ENCODE measurements around the gene MTSS2.
"Not testable (repeated sequence)": the region's sequence is repeated elsewhere in the genome, so short reads cannot be mapped to it uniquely, and the experiment has no call there.

MTSS2 gene

DNA sequence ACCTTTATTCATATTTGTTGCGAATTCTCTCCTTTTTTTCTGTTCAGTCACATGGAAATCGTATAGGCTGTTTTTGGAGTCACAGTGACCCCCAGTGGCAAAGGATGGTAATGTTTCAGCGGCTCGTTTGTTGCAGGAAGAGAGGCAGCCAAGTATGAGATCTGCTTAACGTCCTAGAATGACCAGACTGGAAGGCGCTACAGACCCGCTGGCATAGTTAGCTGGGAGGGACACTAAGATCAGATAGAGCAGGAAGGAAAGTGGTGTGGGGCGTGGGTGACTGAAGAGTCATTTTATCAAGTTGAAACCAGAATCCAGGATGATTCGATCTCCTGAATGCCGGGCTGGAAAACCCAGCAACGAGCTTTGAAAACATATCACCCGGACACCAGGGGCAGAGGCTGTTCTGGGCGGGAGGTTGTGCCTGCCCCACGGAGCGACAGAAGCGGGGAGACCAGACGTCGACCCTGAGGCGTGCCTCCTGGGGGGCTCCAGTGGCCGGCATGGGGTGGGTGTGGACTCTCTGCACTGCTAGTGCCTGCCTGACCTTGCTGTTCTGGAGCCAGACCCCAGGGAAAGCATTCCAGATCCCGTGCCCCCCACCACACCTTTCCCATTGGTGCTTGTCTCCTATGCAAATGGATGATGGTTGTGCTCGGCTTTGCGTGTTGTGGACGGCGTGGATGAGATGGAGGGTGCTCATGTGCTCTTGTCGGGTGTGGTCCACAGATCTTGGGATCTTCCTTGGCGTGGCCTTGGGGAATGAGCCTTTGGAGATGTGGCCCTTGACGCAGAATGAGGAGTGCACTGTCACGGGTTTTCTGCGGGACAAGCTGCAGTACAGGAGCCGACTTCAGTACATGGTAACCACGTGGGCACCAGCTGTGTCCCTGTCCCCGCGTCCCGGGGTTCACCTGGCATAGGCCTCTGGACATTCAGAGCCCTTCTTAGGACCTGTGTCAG, 31.8 kb downstream of the MTSS2 start:
- peak; percentile 57 to 60 for DNase-seq (ENCODE audit: low read depth in 2 of 2)

DNA sequence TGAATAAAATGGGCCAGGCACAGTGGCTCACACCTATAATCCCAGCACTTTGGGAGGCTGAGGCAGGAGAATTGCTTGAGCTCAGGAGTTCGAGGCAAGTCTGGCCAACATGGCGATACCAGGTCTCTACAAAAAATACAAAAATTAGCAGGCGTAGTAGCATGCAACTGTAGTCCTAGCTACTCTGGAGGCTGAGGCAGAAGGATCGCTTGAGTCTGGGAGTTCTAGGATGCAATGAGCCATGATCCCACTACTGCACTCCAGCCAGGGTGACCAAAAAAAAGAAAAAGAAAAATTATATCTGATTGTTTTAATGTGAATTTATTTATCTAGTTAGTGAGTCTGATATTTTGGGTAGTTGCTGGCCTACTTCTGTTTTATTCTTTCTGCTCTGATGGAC, 32.4 kb downstream of the MTSS2 start:
- DNase-seq (ENCODE audit: low read depth in 2 of 2): no peak

DNA sequence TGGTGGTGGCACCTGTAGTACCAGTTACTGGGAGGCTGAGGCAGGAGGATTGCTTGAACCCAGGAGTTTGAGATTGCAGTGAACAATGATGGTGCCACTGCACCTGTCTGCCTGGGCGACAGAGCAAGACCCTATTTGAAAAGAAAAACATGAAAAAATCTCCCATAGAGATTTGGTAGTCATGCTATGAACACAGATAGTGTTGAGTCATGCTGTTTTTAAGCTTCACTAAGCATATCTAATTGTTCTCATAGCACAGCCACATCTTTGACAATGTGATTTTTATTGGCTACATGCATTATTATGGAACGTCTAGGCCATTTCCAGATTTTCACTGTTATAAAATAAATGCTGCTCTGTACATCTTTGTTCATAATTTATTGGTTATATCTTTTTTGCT, 33.5 kb downstream of the MTSS2 start:
- DNase-seq (ENCODE audit: low read depth in 2 of 2): no peak

DNA sequence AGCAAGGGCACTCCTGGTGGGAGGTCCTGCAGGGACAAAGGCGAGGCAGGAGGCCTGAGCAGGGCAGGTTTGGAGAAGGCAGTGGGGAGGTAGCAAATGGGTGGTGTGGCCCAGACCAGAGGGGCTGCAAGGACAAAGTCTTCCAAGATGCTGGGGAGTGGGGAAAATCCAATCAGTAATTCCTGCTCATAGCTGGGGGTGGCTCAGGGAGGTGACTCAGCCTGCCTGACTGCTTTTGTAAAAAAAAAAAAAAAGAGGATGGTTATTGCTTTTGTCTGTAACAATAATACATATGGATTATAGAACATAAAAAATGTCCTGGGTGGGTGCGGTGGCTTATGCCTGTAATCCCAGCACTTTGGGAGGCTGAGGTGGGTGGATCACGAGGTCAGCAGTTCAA, 34.3 kb downstream of the MTSS2 start:
- DNase-seq (ENCODE audit: low read depth in 2 of 2): no peak

DNA sequence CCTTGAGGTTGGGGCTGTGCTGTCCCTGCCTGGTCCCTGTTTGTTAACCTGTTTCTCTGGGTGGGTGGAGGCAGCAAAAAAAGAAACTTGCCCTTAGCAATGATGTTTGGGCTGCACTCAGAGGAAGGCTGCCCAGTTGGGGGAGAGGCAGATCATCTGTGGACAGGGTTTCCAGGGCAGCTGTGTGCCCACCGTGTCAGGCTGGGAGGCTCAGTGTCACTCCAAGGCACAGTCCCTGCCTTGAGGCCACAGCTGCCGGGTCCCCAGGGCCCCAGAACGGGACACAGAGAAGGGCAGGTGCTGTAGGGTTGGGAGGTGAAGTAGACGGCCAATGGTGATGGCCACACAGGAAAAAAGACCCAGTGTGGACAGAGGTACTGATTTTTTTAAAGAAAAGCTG, 35.6 kb downstream of the MTSS2 start:
- DNase-seq (ENCODE audit: low read depth in 2 of 2): no peak

DNA sequence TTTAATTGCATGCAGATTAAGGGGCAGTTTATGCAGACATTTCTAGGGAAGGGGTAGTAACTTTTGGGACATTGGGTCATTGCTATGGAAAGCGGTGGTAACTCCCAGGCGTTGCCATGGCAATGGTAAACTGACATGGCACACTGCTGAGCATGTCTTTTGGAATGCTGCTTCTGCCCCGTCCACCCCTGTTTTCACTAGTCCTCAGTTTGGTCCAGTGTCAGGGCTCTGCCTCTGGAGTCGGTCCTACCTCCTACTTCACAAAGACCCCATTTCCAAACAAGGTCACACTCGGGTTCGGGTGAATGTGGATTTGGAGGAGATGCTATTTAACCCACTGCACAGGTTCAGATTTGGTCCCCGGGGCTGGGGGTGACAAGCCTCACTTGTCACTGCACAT, 36.6 kb downstream of the MTSS2 start:
- DNase-seq (ENCODE audit: low read depth in 2 of 2): no peak

DNA sequence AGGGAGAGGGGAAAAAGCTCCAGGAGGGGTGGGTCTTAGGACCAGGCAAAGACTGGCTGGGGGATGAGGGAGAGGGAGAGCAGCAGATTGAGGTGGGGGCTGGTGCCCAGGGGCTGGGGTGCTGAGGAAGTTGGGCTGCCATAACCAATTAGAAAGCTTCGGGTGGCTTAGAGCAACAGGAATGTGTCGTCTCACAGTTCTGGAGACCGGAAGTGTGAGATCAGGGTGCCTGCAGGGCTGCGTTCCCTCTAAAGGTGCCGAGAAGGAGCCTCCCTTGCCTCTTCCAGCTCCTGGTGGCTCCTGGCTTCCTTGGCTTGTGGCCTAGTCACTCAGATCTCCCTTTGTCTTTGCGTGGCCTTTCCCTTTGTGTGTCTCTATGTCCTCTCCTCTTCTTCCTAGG, 37.2 kb downstream of the MTSS2 start:
- no peak for DNase-seq (ENCODE audit: low read depth in 2 of 2)

DNA sequence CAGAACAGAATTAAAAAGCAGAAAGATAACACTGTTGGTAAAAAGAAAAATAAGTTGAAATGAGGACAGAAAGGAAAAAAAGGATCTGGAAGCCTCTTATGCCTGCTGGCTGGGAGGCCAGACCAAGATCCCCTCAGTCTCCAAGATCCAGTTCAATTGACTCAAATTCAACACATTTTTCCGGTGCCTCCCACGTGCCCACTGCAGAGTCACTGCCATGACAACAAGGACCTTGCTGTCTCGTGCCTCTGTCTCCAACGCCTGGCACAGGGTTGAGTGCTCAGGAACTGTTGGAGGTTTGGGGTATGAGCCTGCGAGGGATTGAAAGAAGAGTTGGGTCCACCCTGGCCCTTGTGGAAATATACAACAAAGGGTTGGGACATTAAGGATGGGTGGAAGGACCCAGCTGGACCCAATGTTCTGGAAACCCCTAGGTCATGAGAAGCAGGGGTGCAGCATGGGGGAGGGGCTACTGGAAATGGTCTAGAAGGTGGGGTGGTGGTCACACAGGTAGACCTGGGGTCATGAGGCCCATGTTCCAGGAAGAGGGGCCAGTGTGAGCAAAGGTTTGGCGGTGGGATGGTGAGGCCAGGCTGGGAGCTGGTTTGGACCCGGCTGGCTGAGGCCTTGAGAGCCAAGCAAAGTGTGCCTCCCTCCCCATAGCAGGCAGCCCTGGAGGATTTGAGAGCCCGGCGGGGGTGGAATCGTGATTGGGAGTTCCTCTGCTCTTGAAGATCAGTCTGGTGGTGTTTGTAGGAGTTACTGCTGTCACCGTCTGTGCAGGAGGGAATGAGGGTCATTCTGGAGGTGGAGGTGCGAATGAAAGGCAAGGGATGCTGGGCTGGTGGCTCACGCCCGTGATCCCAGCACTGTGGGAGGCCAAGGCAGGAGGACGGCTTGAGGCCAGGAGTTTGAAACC, 38.2 kb downstream of the MTSS2 start:
- DNase-seq (ENCODE audit: low read depth in 2 of 2): no peak

DNA sequence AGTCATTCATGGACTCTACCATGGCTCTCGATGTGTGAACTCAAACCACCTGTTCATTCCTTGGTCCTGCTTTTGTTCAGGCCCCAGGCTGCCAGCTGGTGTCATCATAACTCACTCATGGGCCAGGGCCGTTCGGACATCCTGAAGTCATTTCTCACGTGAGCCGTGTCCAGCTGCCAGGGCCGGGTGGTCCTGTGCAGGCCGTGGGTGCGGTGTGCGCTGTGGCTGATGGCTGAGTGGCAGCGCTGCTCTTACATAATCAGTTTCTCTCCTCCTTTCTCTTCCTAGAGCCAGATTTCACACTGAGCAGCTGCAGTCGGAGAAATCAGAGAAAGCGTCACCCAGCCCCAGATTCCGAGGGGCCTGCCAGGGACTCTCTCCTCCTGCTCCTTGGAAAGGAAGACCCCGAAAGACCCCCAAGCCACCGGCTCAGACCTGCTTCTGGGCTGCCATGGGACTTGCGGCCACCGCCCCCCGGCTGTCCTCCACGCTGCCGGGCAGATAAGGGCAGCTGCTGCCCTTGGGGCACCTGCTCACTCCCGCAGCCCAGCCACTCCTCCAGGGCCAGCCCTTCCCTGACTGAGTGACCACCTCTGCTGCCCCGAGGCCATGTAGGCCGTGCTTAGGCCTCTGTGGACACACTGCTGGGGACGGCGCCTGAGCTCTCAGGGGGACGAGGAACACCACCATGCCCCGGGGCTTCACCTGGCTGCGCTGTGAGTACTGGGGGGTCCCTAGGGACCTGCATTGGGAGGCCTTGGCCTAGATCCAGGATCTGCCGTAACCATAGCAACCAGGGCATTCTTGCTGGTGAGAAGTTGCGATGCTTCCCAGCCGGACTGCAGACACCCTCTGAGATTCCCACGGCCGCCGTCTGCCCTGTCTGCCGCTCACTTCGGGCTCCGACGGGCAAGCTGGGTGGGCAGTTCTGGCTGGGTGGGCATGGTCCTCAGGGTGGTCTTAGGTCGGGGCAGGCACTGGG, 39.3 kb downstream of the MTSS2 start, which contains the start of gene IL34:
IL34 (plus strand) TSS at position 300 of the 982 bp plus-strand sequence; CDS start at position 689, 389 bp downstream.
- no peak for DNase-seq (ENCODE audit: low read depth in 2 of 2)

DNA sequence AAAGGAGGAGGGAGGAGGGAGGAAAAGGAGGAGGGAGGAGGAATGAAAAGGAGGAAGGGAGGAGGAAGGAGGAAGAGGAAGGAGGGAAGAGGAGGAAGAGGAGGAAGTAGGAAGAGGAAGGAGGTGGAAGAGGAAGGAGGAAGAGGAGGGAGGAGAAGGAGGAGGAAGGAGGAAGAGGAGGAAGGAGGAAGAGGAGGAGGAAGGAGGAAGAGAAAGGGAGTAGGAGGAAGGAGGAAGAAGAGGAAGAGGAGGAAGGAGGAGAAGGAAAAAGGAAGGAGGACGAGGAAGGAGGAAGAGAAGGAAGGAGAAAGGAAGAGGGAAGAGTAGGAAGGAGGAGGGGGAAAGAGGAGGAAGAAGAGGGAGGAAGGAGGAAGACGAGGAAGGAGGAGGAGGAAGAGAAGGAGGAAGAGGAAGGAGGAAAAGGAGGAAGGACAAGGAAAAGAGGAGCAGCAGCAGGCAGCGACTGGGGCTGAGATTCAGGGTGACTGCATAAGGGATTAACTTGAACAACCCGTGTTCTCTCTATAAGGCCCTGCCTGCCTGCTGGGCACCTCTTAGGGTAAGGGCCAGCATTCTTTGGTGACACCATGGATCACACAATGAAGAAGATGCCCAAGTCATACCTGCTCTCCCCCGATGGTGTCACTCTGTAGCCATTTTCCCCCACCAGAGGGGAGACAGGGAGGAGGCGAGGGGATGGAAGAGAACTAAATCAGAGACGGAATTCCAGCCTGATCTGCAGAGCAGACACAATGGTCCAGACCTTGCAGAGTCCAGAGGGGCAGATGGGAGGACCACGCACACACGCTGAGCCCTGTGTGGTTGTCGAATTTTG, 40.9 kb downstream of the MTSS2 start:
- DNase-seq (ENCODE audit: low read depth in 2 of 2): no peak

DNA sequence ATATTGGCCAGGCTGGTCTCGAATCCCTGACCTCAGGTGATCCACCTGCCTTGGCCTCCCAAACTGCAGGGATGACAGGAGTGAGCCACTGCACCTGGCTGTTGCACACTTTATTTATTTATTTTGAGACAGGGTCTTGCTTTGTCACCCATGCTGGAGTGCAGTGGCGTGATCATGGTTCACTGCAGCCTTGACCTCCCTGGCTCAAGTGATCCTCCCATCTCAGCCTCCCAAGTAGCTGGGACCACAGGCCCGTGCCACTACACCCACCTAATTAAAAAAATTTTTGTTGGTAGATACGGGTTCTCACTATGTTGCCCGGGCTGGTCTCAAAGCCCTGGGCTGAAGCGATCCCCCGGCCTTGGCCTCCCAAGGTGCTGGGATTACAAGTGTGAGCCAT, 42.6 kb downstream of the MTSS2 start:
- not testable (repeated sequence) for DNase-seq (ENCODE audit: low read depth in 2 of 2)

DNA sequence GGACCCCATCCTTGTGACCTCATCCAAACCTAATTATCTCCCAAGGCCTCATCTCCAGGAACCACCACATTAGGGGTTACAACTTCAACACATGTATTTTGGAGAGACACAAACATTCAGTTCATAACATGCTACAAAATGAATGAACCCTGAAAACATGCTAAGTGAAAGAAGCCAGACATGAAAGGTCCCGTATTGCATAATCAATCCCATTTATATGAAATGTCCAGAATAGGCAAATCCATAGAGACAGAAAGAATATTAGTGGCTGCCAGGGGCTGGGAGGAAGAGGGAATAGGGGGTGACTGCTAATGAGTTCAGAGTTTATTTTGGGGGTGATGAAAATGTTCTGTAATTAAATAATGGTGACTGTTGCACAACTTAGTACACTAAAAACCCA, 43.2 kb downstream of the MTSS2 start:
- DNase-seq (ENCODE audit: low read depth in 2 of 2): no peak

DNA sequence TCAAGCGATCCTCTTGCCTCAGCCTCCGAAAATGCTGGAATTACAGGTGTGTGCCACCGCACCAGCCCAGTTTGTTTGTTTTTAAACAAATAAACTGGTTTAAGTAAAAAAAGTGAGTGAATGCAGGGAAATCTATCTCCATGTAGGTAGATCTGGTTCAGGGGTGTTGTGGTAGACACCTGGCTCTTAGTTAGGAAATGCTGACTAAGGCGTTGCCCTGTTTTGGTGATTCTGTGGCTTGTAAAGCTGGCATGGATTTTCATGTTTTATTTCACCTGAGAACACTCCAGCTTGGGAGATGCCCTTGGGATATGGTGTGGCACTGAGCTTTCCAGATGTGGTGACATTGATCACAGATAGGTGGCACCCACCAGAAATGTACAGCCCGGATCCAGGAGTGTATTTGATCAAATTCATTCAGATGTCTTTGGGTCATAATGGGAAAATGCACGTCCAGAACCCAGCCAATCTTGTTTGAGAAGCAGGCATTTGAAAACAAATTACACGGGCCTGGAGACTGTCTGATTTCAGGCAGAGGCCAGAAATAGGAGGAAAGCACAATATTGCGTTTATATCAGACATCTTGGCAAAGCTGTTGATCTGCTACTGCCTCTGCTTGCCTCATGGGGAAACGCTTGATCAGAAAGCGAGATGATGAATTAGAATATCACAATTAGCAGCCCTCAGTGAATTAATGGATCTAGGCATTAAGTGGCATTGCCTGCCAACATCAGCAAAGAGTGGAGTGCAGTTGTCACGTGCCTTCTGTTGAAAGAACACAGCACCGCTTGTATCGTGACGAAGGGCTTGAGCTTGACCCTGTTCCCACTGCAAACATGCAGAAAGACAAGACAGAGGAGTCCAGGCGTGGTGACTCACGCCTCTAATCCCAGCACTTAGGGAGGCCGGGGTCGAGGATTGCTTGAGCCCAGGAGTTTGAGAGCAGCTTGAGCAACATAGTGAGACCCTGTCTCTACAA, 46.8 kb downstream of the MTSS2 start:
- DNase-seq (ENCODE audit: low read depth in 2 of 2): no peak
